ENCODE results near the gene PSMA3.

GRCh38 chr14:58270628-58271027, 26.0 kb downstream of the PSMA3 start:
- no peak for TF ChIP-seq CTCF (conservative IDR thresholded peaks at IDR 0.05 in 1 of 2, IDR thresholded peaks at IDR 0.05 in 1 of 2; ENCODE audit: extremely low read depth in 1 of 2, insufficient read depth in 1 of 2, low read depth in 1 of 2, low read length in 2 of 2)
- no peak for TF ChIP-seq EZH2 (IDR thresholded peaks at IDR 0.05; ENCODE audit: borderline replicate concordance, low read length)

Data from mammary epithelial cell (primary cell).